HG03175 (cell line): Measurements from ENCODE around the gene RPL37.
A peak's percentile ranks its signal among the peaks of the same experiment; 100 is the strongest.
"Not testable (repeated sequence)": the region's sequence is repeated elsewhere in the genome, so short reads cannot be mapped to it uniquely, and the experiment has no call there.

Experiments
- ATAC-seq: cut with Tn5 transposase; IDR thresholded peaks from one replicate; pipeline ENCODE4 v1.9.1; 2021; ENCODE audit warnings: mild to moderate bottlenecking, moderate library complexity; ENCODE audit not compliant: unreplicated experiment

The RPL37 gene

GRCh38 chr5:40798012-40798800 is 36.8 kb downstream of the RPL37 start, which contains the start of gene PRKAA1:
TSS of gene PRKAA1 (minus strand) at chr5:40798374. CDS start at chr5:40798189, 185 bp downstream.
- peak; percentile 98 for ATAC-seq

- ATAC-seq, result peak; percentile 35
Measured at GRCh38 chr5:40797273-40798011, 37.6 kb downstream of the RPL37 start.

- no peak for ATAC-seq
Measured at GRCh38 chr5:40796487-40796889, 38.5 kb downstream of the RPL37 start.

GRCh38 chr5:40794877-40795276 is 40.1 kb downstream of the RPL37 start:
- ATAC-seq, result not testable (repeated sequence)

GRCh38 chr5:40794340-40794739 is 40.7 kb downstream of the RPL37 start:
- ATAC-seq, result not testable (repeated sequence)

GRCh38 chr5:40792691-40793090 is 42.3 kb downstream of the RPL37 start:
- not testable (repeated sequence) for ATAC-seq

- ATAC-seq, result no peak
Measured at GRCh38 chr5:40791715-40792139, 43.3 kb downstream of the RPL37 start.

- ATAC-seq, result no peak
Measured at GRCh38 chr5:40790947-40791593, 44.0 kb downstream of the RPL37 start.

GRCh38 chr5:40788941-40789340 is 46.1 kb downstream of the RPL37 start:
- not testable (repeated sequence) for ATAC-seq

- ATAC-seq, result no peak
Measured at GRCh38 chr5:40787986-40788385, 47.0 kb downstream of the RPL37 start.

GRCh38 chr5:40786664-40787063 is 48.4 kb downstream of the RPL37 start:
- ATAC-seq, result not testable (repeated sequence)

- no peak for ATAC-seq
Measured at GRCh38 chr5:40784916-40785315, 50.1 kb downstream of the RPL37 start.

- ATAC-seq, result peak; percentile 51
Measured at GRCh38 chr5:40784027-40784653, 50.9 kb downstream of the RPL37 start.

GRCh38 chr5:40781843-40782409 is 53.1 kb downstream of the RPL37 start:
- ATAC-seq, result no peak

- ATAC-seq, result no peak
Measured at GRCh38 chr5:40780858-40781257, 54.2 kb downstream of the RPL37 start.

GRCh38 chr5:40780199-40780598 is 54.8 kb downstream of the RPL37 start:
- ATAC-seq, result no peak

- ATAC-seq, result no peak
Measured at GRCh38 chr5:40779561-40779960, 55.5 kb downstream of the RPL37 start.

- no peak for ATAC-seq
Measured at GRCh38 chr5:40778133-40778532, 56.9 kb downstream of the RPL37 start.

- no peak for ATAC-seq
Measured at GRCh38 chr5:40776658-40776977, 58.4 kb downstream of the RPL37 start.

GRCh38 chr5:40775846-40776657 is 59.0 kb downstream of the RPL37 start:
- no peak for ATAC-seq
